ENCODE data around the gene WBP1.
"Not testable (repeated sequence)": the region's sequence is repeated elsewhere in the genome, so short reads cannot be mapped to it uniquely, and the experiment has no call there.

Gene WBP1

DNA sequence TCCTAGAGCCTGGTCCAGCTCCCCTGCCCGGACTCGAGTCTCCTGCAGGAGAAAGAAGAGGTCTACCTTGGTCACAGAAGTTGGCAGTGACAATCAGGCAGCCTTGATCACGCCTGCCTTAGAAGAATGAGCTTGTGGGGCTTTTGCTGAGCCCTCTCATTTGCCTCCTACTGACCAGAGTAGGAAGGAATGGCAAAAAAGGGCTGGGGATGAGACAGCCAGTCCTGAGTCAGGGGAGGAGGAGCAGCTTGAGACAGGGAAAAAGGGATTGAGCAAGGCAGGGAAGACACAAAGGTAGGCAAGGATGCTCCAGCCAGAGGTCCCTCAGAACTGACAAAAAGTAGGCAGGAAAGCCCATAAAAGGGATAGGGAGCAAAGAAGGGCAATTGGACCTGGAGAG is 30.7 kb upstream of the WBP1 start:
- no peak for DNase-seq (ENCODE audit: low read depth)

DNA sequence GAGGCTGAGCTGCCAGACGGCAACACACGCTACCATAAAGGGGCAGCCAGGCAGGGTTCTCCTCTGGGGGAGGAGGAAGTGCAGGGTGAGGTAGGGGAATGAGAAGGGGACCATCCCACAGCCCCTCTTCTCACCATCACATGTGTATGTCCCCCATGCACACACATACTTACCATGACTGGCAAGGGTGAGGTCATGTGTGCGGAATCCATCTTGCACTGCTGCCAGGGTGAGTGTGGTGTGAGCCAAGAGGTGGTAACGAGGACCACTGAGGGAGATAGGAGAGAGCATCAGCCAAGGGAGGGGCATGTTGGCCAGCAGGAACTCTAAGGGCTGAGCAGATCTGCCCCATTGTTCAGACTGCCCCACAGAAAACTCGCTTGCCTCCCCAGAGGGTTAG is 29.6 kb upstream of the WBP1 start:
- no peak for DNase-seq (ENCODE audit: low read depth)

- DNase-seq (ENCODE audit: low read depth): no peak
Measured at GRCh38 chr2:74429487-74430451, 28.5 kb upstream of the WBP1 start.

- no peak for DNase-seq (ENCODE audit: low read depth)
Measured at GRCh38 chr2:74430502-74430901, 27.7 kb upstream of the WBP1 start.

- DNase-seq (ENCODE audit: low read depth): no peak
Measured at GRCh38 chr2:74436111-74436805, 22.0 kb upstream of the WBP1 start.

GRCh38 chr2:74436848-74437695 is 21.2 kb upstream of the WBP1 start:
- DNase-seq (ENCODE audit: low read depth): no peak

DNA sequence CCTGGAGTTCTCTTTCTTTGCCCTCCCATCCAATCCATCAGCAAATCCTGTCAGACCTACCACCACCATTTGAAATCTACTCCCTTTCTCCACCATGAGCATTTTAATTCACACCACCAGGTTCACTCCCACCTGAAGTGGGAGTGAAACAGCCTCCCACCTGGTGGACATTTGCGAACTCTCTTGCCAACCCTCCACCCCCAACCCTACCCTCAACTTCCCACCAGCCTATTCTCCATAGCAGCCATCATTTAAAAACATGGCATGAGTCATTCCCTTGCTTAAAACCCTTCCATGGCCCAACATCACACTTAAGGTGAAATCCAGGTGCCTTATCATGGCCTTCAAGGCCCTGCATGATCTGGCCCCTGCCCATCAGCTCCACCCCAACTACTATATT is 20.0 kb upstream of the WBP1 start:
- DNase-seq (ENCODE audit: low read depth): no peak

- DNase-seq (ENCODE audit: low read depth): no peak
Measured at GRCh38 chr2:74439373-74439772, 18.9 kb upstream of the WBP1 start.

GRCh38 chr2:74439803-74440377 is 18.3 kb upstream of the WBP1 start:
- no peak for DNase-seq (ENCODE audit: low read depth)

DNA sequence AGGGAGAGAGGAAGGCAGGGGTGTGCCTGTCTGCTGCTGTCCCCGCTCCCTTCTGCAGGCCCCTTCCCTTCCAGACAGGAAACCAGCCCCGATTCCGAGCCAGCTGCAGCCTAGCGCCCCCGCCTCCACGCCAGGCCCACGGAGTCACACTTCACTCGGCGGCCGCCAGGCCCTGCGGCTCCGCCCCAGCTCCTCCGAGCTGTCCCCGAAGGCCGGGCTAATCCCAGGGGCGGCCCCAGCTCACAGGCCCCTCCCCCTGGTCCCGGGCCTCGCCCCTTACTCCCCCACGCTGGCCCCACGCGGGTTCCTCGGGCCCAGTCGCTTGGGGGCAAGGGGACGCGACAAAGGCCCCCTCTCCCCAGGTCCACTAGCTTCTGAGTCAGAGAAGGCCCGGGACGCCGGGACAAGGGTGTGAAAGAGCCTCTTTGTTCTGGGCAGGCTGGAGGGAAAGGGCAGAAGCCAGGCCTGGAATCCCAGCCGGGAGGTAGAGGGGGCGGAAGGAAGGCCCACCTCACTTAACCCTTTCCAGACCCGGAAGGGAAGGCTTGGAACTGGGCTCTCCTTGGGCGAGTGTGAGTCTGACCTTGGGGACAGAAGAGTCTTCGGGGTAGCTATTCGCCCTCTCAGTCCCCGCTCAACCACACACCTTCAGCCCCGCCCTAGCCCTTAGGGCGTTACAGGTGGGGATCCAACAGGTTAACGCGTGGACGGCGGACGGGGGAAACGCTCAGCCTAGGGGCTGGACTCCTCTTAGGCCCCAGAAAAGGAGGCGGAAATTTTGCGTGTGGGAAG is 17.7 kb upstream of the WBP1 start:
- no peak for DNase-seq (ENCODE audit: low read depth)

- DNase-seq (ENCODE audit: low read depth): no peak
Measured at GRCh38 chr2:74441170-74441689, 17.0 kb upstream of the WBP1 start.

DNA sequence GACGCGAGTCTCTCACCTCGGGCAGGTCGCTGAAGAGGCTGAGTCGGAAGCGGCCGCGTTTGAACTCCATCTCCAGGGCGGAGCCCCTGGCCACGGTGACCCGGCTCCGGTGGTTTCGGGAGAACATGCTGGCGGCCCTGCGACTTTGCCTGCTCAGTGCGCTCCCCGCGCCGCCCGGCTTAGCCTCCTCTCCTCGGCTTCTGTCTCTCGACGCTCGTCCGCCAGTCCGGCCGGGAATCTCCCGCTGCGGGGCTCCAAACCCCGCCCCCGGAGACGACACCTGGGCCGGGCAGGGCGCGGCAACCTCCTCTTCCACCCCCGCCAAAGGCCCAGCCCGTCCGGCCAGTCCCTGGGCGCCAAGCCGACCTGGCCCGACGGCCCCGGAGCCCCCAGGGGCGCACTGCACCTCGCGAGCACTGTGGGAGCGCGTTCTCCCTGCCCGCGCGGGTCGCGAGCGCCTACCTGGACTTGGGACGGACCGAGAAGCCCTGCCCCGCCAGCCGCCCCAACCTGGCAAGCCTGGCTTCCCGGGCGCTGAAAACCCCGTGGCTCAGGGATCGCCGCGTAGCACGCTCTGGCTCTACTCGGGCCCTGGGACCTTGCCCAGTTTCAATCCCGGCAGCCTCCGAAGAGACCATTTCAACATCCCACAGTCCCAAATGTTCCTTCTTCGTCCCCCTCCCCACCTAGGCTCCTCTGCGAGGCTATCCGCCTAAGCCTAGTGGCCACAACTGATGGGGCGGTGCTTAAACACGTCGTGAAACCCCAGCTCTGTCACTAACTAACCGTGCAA is 16.4 kb upstream of the WBP1 start, which contains the start of gene RTKN:
RTKN (minus strand) TSS at position 248 of the 793 bp plus-strand sequence; CDS start at position 127, 121 bp downstream.
- no peak for DNase-seq (ENCODE audit: low read depth)

DNA sequence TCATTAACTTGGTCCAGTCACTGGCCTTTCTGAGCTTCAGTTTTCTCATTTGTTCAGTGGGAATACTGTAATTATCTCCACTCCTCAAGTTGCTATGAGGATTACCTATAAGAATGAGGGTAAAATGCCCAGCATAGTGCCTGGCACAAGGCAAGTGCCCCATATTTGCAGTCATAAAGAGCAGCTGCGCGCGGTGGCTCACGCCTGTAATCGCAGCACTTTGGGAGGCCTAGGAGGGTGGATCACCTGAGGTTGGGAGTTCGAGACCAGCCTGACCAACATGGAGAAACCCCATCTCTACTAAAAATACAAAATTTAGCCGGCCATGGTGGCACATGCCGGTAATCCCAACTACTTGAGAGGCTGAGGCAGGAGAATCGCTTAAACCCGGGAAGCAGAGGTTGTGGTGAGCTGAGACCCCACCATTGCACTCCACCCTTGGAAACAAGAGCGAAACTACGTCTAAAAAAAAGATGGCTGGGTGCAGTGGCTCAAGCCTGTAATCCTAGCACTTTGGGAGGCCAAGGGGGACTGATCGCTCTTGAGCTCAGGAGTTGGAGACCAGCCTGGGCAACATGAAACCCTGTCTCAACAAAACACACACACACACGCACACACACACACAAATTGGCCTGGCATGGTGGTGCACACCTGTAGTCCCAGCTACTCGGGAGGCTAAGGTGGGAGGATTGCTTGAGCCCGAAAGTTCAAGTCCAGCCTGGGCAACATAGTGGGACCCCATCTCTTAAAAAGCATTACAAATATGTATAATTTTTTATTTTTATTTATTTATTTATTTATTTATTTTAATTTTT is 15.5 kb upstream of the WBP1 start:
- not testable (repeated sequence) for DNase-seq (ENCODE audit: low read depth)

DNA sequence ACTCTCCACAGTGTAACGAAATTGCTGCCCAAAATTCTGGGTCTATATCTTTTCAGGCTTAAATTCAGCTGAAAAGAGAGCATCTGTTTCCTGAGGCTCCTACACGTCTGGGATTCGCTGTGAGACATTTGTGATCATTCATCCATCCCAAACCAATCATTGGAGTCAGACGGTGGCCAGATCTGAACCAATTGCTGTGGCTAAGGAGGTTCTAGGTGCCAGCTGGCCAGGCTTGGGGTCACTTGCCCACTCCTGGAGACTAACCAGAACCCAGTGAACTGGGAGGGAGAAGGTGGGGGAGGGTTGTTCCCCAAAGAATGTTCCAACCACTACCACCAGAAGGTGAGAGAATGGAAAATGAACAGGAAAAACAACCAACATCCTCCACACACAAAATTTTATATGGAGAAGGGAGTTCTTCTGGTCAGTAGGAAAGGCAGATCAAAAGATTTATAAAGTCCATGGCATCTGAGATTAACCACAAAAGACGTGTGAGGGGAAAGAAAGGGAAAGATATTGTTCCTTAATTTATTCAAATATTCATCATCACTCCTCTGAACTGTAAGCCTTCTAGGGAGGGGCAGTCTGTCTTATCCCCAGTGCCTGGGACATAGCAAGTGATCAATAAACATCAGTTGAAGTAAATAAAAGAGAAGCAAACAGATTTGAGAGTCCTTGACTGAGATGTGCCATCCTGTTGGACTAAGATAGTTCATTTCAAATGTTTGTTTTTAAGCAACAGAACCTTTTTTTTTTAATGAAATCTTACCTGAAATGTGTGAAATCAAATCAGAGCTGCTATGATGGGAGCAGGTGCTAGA is 13.5 kb upstream of the WBP1 start:
- DNase-seq (ENCODE audit: low read depth): no peak

- no peak for DNase-seq (ENCODE audit: low read depth)
Measured at GRCh38 chr2:74447230-74447999, 10.8 kb upstream of the WBP1 start.

- DNase-seq (ENCODE audit: low read depth): no peak
Measured at GRCh38 chr2:74448771-74449170, 9.5 kb upstream of the WBP1 start.

- no peak for DNase-seq (ENCODE audit: low read depth)
Measured at GRCh38 chr2:74450570-74451190, 7.6 kb upstream of the WBP1 start.

All from stimulated activated CD8-positive, alpha-beta memory T cell treated with anti-CD3 and anti-CD28 coated beads, Interleukin-15, amount 100 ng/mL, for 24 hours (primary cell).